ENCODE data around the gene ST14. TPM values are rescaled to one million over a fixed set of nuclear protein-coding genes. Genes with fewer than 3 reads are reported as not detected.

Gene ST14
- polyA plus RNA-seq, 3 donors, result 13.3 to 36.0 (median 23.6) TPM

DNA sequence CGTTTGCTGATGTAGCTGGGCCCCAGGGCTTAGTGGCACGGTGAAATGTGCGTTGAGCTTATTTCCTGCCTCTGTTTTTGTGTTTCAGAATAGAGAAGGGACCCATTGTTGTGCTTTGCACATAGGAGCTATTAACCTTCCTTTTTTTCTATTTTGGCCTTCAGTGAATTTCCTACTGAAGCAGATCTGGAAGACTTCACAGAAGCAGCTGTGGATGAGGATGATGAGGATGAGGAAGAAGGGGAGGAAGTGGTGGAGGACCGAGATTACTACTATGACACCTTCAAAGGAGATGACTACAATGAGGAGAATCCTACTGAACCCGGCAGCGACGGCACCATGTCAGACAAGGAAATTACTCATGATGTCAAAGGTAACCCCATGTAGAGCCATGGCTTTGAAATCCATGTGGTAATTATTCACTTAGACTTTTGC is 37.4 kb upstream of the ST14 start:
- Histone ChIP-seq H3K4me1 (ENCODE audit: control insufficient read depth in 1 of 2, insufficient read depth in 2 of 2, low read length in 2 of 2) (peaks cover 90 to 99% of the 10 kb centered on the region in 2 donors), H3K9ac (ENCODE audit: insufficient read depth, low read length, poor library complexity, severe bottlenecking) (peak overlapping the region; percentile 11), H2AFZ (ENCODE audit: insufficient read depth, low read depth, low read length, poor library complexity, severe bottlenecking) (no peak overlapping the region), H3K4me3 (replicated peaks in 1 of 3; ENCODE audit: low read depth in 2 of 3, low read length in 3 of 3) (peak overlapping the region in 1 of 3 experiments; percentile 21), H3K9me3 (replicated peaks in 1 of 2; ENCODE audit: control insufficient read depth in 1 of 2, insufficient read depth in 1 of 2, low read length in 2 of 2) (no peaks in the 10 kb centered on the region), H4K20me1 (ENCODE audit: insufficient read depth, low read length) (peaks cover 71% of the 10 kb centered on the region), H3K79me2 (ENCODE audit: insufficient read depth, low read length) (peaks cover 86% of the 10 kb centered on the region), H3K4me2 (replicated peaks; ENCODE audit: extremely low read depth, low read length, poor library complexity, severe bottlenecking) (peak overlapping the region; percentile 47), H3K27me3 (ENCODE audit: control insufficient read depth in 2 of 2, insufficient read depth in 2 of 2, low read length in 2 of 2) (no peaks in the 10 kb centered on the region), H3K27ac (ENCODE audit: low read depth in 1 of 2, low read length in 2 of 2) (peak overlapping the region; percentile 61 to 91), H3K36me3 (replicated peaks in 1 of 2; ENCODE audit: control insufficient read depth in 1 of 2, insufficient read depth in 2 of 2, low read length in 2 of 2) (peaks cover 37 to 66% of the 10 kb centered on the region in 2 donors)
- TF ChIP-seq, protein P1, sequence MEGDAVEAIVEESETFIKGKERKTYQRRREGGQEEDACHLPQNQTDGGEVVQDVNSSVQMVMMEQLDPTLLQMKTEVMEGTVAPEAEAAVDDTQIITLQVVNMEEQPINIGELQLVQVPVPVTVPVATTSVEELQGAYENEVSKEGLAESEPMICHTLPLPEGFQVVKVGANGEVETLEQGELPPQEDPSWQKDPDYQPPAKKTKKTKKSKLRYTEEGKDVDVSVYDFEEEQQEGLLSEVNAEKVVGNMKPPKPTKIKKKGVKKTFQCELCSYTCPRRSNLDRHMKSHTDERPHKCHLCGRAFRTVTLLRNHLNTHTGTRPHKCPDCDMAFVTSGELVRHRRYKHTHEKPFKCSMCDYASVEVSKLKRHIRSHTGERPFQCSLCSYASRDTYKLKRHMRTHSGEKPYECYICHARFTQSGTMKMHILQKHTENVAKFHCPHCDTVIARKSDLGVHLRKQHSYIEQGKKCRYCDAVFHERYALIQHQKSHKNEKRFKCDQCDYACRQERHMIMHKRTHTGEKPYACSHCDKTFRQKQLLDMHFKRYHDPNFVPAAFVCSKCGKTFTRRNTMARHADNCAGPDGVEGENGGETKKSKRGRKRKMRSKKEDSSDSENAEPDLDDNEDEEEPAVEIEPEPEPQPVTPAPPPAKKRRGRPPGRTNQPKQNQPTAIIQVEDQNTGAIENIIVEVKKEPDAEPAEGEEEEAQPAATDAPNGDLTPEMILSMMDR (IDR thresholded peaks at IDR 0.05), result no peak
- Mint-ChIP-seq H3K27me3 (ENCODE audit: low read depth in 3 of 3) (peaks cover 0 to 4% (median 2%) of the 10 kb centered on the region in 3 donors), H3K4me3 (peak overlapping the region in 1 of 2 donors; percentile 47), H3K4me1 (peaks cover 94% of the 10 kb centered on the region), H3K9me3 (peaks cover 0 to 3% (median 0%) of the 10 kb centered on the region in 7 donors), H3K36me3 (peaks cover 73 to 86% of the 10 kb centered on the region in 2 donors), H3K27ac (peak overlapping the region; percentile 98 to 100 (median 100))
- DNase-seq, result peak; percentile 69 to 90 (median 75)
- intact Hi-C loops (cut with micrococcal nuclease), result loop anchor here in 1 of 2 donors (5.0 kb wide), 2 partner anchors 35 to 50 kb away; no protein-coding TSS in a partner anchor
- WGBS (ENCODE audit: insufficient coverage), result 0% methylated on average over 2 of the region's 7 CpGs

DNA sequence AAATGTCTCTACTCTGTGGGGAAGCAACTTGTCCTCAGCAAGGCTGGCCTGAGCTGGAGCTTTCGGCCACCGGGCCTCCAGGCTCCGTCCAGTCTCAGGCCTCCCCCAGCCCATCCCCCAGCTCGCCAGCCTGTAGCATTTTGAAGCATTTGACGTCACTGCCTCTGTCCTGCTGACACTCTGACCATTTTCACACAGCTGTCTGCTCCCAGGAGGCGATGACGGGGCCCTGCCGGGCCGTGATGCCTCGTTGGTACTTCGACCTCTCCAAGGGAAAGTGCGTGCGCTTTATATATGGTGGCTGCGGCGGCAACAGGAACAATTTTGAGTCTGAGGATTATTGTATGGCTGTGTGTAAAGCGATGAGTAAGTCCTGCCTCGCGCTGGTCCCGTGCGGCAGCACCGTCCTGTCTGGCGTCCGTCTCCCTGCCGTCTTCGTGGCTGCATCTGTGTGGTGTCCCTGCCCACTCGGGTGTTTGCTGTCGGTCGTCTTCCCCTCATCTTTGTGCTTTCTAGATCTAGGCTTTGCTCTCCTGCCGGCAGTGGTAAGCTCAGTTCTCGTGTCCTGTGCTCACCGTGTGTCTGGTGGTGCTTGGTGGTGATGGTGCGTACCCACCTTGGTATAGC is 36.1 kb upstream of the ST14 start:
- Histone ChIP-seq H3K9ac (ENCODE audit: insufficient read depth, low read length, poor library complexity, severe bottlenecking) (peak overlapping the region; percentile 57), H3K4me1 (ENCODE audit: control insufficient read depth in 1 of 2, insufficient read depth in 2 of 2, low read length in 2 of 2) (peaks cover 83 to 91% of the 10 kb centered on the region in 2 donors), H3K27me3 (ENCODE audit: control insufficient read depth in 2 of 2, insufficient read depth in 2 of 2, low read length in 2 of 2) (no peaks in the 10 kb centered on the region), H2AFZ (ENCODE audit: insufficient read depth, low read depth, low read length, poor library complexity, severe bottlenecking) (no peak overlapping the region), H3K4me2 (replicated peaks; ENCODE audit: extremely low read depth, low read length, poor library complexity, severe bottlenecking) (peak overlapping the region; percentile 17), H3K27ac (ENCODE audit: low read depth in 1 of 2, low read length in 2 of 2) (peak overlapping the region; percentile 91 to 96), H3K9me3 (replicated peaks in 1 of 2; ENCODE audit: control insufficient read depth in 1 of 2, insufficient read depth in 1 of 2, low read length in 2 of 2) (no peaks in the 10 kb centered on the region), H4K20me1 (ENCODE audit: insufficient read depth, low read length) (peaks cover 69% of the 10 kb centered on the region), H3K4me3 (replicated peaks in 1 of 3; ENCODE audit: low read depth in 2 of 3, low read length in 3 of 3) (peak overlapping the region in 1 of 3 experiments; percentile 21), H3K36me3 (replicated peaks in 1 of 2; ENCODE audit: control insufficient read depth in 1 of 2, insufficient read depth in 2 of 2, low read length in 2 of 2) (peaks cover 50 to 79% of the 10 kb centered on the region in 2 donors), H3K79me2 (ENCODE audit: insufficient read depth, low read length) (peaks cover 86% of the 10 kb centered on the region)
- Mint-ChIP-seq H3K9me3 (peaks cover 0 to 3% (median 0%) of the 10 kb centered on the region in 7 donors), H3K4me1 (peaks cover 86% of the 10 kb centered on the region), H3K27ac (peak overlapping the region; percentile 98 to 100 (median 100)), H3K36me3 (peaks cover 85 to 91% of the 10 kb centered on the region in 2 donors), H3K4me3 (peak overlapping the region; percentile 54 to 64), H3K27me3 (ENCODE audit: low read depth in 3 of 3) (peaks cover 0 to 4% (median 2%) of the 10 kb centered on the region in 3 donors)
- intact Hi-C loops (cut with micrococcal nuclease), result loop anchor here (2.0 to 5.0 kb wide), 4 partner anchors 36 to 121 kb away; partner anchors contain the start of gene PRDM10 (in 1 of the 2)
- 89% methylated on average over 29 of the region's 32 CpGs for WGBS (ENCODE audit: insufficient coverage)
- TF ChIP-seq, protein P1 (IDR thresholded peaks at IDR 0.05), result no peak
- no peak for DNase-seq

All from CD14-positive monocyte (primary cell).